GM18520 (cell line): Measurements from ENCODE around the gene NOL9.

Source experiments
- ATAC-seq: cut with Tn5 transposase; IDR thresholded peaks from one replicate; pipeline ENCODE4 v1.9.1; 2021; ENCODE audit not compliant: unreplicated experiment

The NOL9 gene

GRCh38 chr1:6473156-6473555, 81.2 kb downstream of the NOL9 start:
- no peak for ATAC-seq

- ATAC-seq: no peak
Observed at GRCh38 chr1:6472391-6472790, 81.9 kb downstream of the NOL9 start.

GRCh38 chr1:6471970-6472368, 82.3 kb downstream of the NOL9 start:
- ATAC-seq: no peak
